ENCODE data around the gene HNRNPL.
"Not testable (repeated sequence)": the region's sequence is repeated elsewhere in the genome, so short reads cannot be mapped to it uniquely, and the experiment has no call there.

HNRNPL gene

GRCh38 chr19:38837656-38838121 is 12.1 kb downstream of the HNRNPL start:
- Histone ChIP-seq H3K4me3 (ENCODE audit: low read length) (no peak overlapping the region), H3K36me3 (ENCODE audit: insufficient read depth, low read length) (peaks cover 75% of the 10 kb centered on the region), H2AFZ (ENCODE audit: low read depth, low read length) (no peak overlapping the region), H3K27me3 (ENCODE audit: insufficient read depth, low read length) (no peaks in the 10 kb centered on the region), H3K9me3 (ENCODE audit: low read length) (no peaks in the 10 kb centered on the region), H3K4me1 (ENCODE audit: insufficient read depth, low read length) (no peaks in the 10 kb centered on the region)

GRCh38 chr19:38836983-38837626 is 12.7 kb downstream of the HNRNPL start:
- no peaks in the 10 kb centered on the region for H3K4me1 ChIP-seq (ENCODE audit: insufficient read depth, low read length)
- H3K36me3 ChIP-seq (ENCODE audit: insufficient read depth, low read length): peaks cover 69% of the 10 kb centered on the region
- no peaks in the 10 kb centered on the region for H3K9me3 ChIP-seq (ENCODE audit: low read length)

GRCh38 chr19:38836159-38836982 is 13.4 kb downstream of the HNRNPL start:
- no peaks in the 10 kb centered on the region for H3K9me3 ChIP-seq (ENCODE audit: low read length)
- no peak overlapping the region for H2AFZ ChIP-seq (ENCODE audit: low read depth, low read length)
- no peak overlapping the region for H3K4me3 ChIP-seq (ENCODE audit: low read length)
- H3K36me3 ChIP-seq (ENCODE audit: insufficient read depth, low read length): peaks cover 61% of the 10 kb centered on the region
- H3K4me1 ChIP-seq (ENCODE audit: insufficient read depth, low read length): no peaks in the 10 kb centered on the region
- no peaks in the 10 kb centered on the region for H3K27me3 ChIP-seq (ENCODE audit: insufficient read depth, low read length)

More at GRCh38 chr19:38836983-38837626, 12.7 kb downstream of the HNRNPL start:
- H3K4me3 ChIP-seq (ENCODE audit: low read length): no peak overlapping the region
- H2AFZ ChIP-seq (ENCODE audit: low read depth, low read length): no peak overlapping the region
- H3K27me3 ChIP-seq (ENCODE audit: insufficient read depth, low read length): no peaks in the 10 kb centered on the region

GRCh38 chr19:38834590-38834989 is 15.2 kb downstream of the HNRNPL start:
- H3K4me3 ChIP-seq (ENCODE audit: low read length): no peak overlapping the region
- H3K27me3 ChIP-seq (ENCODE audit: insufficient read depth, low read length): no peaks in the 10 kb centered on the region
- no peak overlapping the region for H2AFZ ChIP-seq (ENCODE audit: low read depth, low read length)
- H3K4me1 ChIP-seq (ENCODE audit: insufficient read depth, low read length): peaks cover 6% of the 10 kb centered on the region
- peaks cover 52% of the 10 kb centered on the region for H3K36me3 ChIP-seq (ENCODE audit: insufficient read depth, low read length)
- no peaks in the 10 kb centered on the region for H3K9me3 ChIP-seq (ENCODE audit: low read length)

GRCh38 chr19:38834104-38834490 is 15.7 kb downstream of the HNRNPL start:
- Histone ChIP-seq H3K4me1 (ENCODE audit: insufficient read depth, low read length) (peaks cover 6% of the 10 kb centered on the region), H3K9me3 (ENCODE audit: low read length) (no peaks in the 10 kb centered on the region), H2AFZ (ENCODE audit: low read depth, low read length) (no peak overlapping the region), H3K4me3 (ENCODE audit: low read length) (no peak overlapping the region), H3K36me3 (ENCODE audit: insufficient read depth, low read length) (peaks cover 49% of the 10 kb centered on the region), H3K27me3 (ENCODE audit: insufficient read depth, low read length) (no peaks in the 10 kb centered on the region)

GRCh38 chr19:38833092-38833425 is 16.7 kb downstream of the HNRNPL start:
- Histone ChIP-seq H3K27me3 (ENCODE audit: insufficient read depth, low read length) (no peaks in the 10 kb centered on the region), H3K36me3 (ENCODE audit: insufficient read depth, low read length) (peaks cover 41% of the 10 kb centered on the region), H3K4me3 (ENCODE audit: low read length) (no peak overlapping the region), H3K4me1 (ENCODE audit: insufficient read depth, low read length) (peaks cover 6% of the 10 kb centered on the region), H2AFZ (ENCODE audit: low read depth, low read length) (no peak overlapping the region), H3K9me3 (ENCODE audit: low read length) (no peaks in the 10 kb centered on the region)

GRCh38 chr19:38831142-38831605 is 18.6 kb downstream of the HNRNPL start:
- H2AFZ ChIP-seq (ENCODE audit: low read depth, low read length): peak overlapping the region; percentile 41
- peaks cover 6% of the 10 kb centered on the region for H3K4me1 ChIP-seq (ENCODE audit: insufficient read depth, low read length)
- peak overlapping the region; percentile 71 for H3K4me3 ChIP-seq (ENCODE audit: low read length)
- H3K9me3 ChIP-seq (ENCODE audit: low read length): no peaks in the 10 kb centered on the region
- H3K27me3 ChIP-seq (ENCODE audit: insufficient read depth, low read length): no peaks in the 10 kb centered on the region
- peaks cover 33% of the 10 kb centered on the region for H3K36me3 ChIP-seq (ENCODE audit: insufficient read depth, low read length)

- Histone ChIP-seq H3K27me3 (ENCODE audit: insufficient read depth, low read length) (no peaks in the 10 kb centered on the region), H3K9me3 (ENCODE audit: low read length) (no peaks in the 10 kb centered on the region), H3K4me1 (ENCODE audit: insufficient read depth, low read length) (peaks cover 6% of the 10 kb centered on the region), H3K36me3 (ENCODE audit: insufficient read depth, low read length) (peaks cover 23% of the 10 kb centered on the region), H2AFZ (ENCODE audit: low read depth, low read length) (no peak overlapping the region), H3K4me3 (ENCODE audit: low read length) (no peak overlapping the region)
These were observed 19.6 kb downstream of the HNRNPL start for GRCh38 chr19:38830039-38830733.

- peaks cover 22% of the 10 kb centered on the region for H3K36me3 ChIP-seq (ENCODE audit: insufficient read depth, low read length)
- H2AFZ ChIP-seq (ENCODE audit: low read depth, low read length); H3K4me1 ChIP-seq (ENCODE audit: insufficient read depth, low read length); H3K9me3 ChIP-seq (ENCODE audit: low read length); H3K27me3 ChIP-seq (ENCODE audit: insufficient read depth, low read length); H3K4me3 ChIP-seq (ENCODE audit: low read length): not testable (repeated sequence)
These were observed 20.6 kb downstream of the HNRNPL start for GRCh38 chr19:38829203-38829602.

- Histone ChIP-seq H3K9me3 (ENCODE audit: low read length) (peaks cover 4% of the 10 kb centered on the region), H3K4me3 (ENCODE audit: low read length) (no peak overlapping the region), H2AFZ (ENCODE audit: low read depth, low read length) (no peak overlapping the region), H3K36me3 (ENCODE audit: insufficient read depth, low read length) (peaks cover 29% of the 10 kb centered on the region), H3K4me1 (ENCODE audit: insufficient read depth, low read length) (peaks cover 6% of the 10 kb centered on the region), H3K27me3 (ENCODE audit: insufficient read depth, low read length) (no peaks in the 10 kb centered on the region)
These were observed 22.8 kb downstream of the HNRNPL start for GRCh38 chr19:38826856-38827551.

- not testable (repeated sequence) for H3K4me1 ChIP-seq (ENCODE audit: insufficient read depth, low read length); H3K9me3 ChIP-seq (ENCODE audit: low read length); H3K4me3 ChIP-seq (ENCODE audit: low read length); H2AFZ ChIP-seq (ENCODE audit: low read depth, low read length); H3K27me3 ChIP-seq (ENCODE audit: insufficient read depth, low read length)
- peaks cover 29% of the 10 kb centered on the region for H3K36me3 ChIP-seq (ENCODE audit: insufficient read depth, low read length)
These were observed 23.9 kb downstream of the HNRNPL start for GRCh38 chr19:38825936-38826335.

- not testable (repeated sequence) for H3K4me1 ChIP-seq (ENCODE audit: insufficient read depth, low read length); H3K27me3 ChIP-seq (ENCODE audit: insufficient read depth, low read length); H2AFZ ChIP-seq (ENCODE audit: low read depth, low read length); H3K9me3 ChIP-seq (ENCODE audit: low read length); H3K4me3 ChIP-seq (ENCODE audit: low read length)
- peaks cover 21% of the 10 kb centered on the region for H3K36me3 ChIP-seq (ENCODE audit: insufficient read depth, low read length)
These were observed 28.5 kb downstream of the HNRNPL start for GRCh38 chr19:38821230-38821825.
